NOMO-1 (cell line): Measurements from ENCODE around the gene BLMH.

ENCODE experiments used
- DNase-seq, 2 experiments: peaks; one replicate each; lab custom pipeline; 2025; ENCODE audit not compliant: unreplicated experiment in 2 of 2; lab: John Stamatoyannopoulos, UW

Gene BLMH

DNA sequence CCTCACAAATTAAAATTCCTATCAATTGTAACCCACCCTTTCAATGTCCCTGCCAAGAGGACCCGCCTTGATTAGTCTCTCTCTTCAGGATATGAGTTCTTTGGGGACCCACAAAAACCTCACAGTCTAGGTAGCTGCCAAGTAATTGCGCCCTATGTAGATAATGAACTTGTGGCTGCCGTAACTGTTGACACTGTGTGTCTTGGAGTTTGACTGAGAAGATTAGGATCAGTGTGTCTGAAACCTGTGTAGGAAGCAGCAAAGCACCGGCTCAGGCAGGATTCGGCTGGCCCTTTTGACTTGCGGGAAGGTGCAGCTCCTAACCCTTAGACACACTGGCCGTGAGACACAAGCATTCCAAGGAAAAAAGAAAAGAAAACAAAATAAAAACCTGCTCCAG lies 38.4 kb downstream of the BLMH start:
- no peak for DNase-seq

DNA sequence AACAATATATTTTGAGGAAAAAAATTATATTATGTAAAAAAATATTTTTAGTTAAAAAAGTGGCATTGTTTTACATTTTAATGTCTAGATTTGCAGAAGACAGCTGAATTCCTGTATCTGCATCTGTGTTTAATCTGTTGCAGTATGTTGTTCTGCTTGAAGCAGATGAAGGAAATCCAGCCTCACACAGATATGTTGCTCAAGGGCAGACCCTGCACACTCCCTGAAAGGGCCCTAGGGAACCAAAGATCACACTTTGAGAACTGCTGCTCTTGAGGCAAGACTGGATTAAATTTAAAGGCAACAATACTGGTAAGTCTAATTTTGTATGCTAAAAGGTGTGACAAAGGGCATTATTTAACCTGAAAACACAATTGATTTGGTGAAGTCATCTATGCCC lies 39.8 kb downstream of the BLMH start:
- no peak for DNase-seq

DNA sequence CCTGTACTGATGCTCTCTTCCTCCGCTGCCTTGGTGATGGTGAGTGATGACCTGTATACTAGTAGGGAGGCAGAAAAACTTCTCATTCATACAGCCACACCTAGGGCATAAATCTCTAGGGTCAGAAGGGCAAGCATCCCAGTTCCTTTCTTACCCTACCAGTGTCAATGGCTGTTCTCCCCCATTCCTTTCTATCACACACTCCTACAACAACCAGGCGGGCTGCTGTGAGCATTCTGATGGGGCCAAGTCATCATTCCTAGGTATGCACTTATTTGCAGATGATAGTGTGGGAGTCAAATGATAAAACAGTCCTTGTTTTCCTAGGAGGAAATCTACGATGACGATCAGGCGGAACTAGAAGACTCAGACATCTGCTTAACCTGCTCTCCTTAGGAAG lies 42.3 kb downstream of the BLMH start:
- no peak for DNase-seq

DNA sequence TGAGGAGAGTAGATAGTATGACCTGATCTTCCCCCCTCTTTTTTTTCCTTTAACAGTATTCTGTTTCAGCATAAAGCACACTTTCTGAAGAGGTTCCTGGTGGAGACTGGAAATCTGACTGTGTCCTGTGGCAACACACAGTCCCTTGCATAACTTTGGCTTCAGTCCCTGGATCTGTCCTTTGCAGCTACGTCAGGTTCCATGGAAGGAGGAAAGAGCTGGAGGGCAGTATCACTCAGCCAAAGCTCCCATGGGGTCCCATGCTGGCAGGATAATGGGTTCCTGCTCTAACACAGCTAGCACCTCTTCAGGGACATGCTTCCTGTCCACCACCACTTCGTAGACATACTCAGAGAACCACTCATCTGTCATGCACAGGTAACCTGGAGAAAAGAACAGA lies 43.0 kb downstream of the BLMH start:
- no peak for DNase-seq

DNA sequence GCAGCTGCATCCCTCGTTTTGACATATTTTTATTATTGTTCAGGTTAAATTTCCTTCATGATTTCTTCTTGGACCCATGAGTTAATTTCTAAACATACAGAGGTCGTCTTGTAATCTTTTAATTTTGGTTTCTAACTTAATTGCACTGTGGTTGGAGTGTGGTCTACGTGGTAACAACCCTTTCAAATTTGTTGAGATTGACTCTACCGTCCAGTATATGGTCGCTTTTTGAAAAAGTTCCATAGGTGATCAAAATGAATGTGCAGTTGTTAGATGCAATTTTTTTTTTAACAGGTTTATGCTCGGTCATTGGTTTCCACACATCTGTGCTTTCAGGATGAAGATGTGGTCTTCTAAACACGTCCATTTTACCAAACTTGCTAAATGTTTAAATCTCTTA lies 45.3 kb downstream of the BLMH start:
- no peak for DNase-seq

DNA sequence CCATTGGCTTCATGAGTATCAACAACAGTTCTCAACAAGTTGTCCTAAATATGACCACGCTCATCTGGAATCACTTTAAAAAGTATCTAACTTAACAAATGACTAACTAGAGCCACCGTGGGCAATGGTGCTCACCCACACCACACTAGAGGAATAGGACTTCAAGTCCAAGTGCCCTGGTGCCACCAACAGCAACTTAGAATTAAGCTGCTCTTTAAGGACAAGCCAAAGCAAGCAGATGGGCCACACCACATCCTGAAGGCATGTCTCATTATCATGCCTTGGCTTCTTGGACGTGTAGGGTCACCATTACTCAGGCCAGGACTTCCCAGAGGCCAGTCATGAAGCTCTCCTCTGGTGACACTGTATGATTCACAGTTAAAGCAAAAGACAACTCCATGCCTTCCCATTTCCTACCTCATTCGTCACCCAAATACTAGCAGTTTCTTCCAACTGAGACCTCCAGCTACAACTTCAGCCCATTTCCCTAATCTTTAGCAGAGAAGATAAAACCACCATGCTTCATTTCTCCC lies 46.8 kb downstream of the BLMH start:
- DNase-seq: no peak

DNA sequence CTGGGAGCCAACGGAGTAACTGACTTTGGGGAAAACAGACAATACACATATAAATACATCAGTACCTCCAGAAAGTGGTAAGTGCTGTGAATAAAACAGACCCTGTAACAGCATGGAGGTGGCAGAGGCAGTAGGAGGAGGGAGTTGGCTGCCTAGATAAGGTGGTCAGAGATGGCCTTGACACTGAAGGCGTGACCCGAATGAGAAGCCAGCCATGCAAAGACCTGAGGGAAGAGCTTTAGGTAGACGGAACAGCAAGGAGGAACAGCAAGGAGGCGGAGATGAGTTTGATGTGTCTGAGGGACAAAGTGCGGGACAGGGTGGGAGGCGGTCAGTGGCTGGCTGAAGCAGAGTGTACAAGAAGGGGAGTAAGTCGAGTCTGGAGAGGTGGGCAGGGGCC lies 48.2 kb downstream of the BLMH start:
- DNase-seq: no peak

DNA sequence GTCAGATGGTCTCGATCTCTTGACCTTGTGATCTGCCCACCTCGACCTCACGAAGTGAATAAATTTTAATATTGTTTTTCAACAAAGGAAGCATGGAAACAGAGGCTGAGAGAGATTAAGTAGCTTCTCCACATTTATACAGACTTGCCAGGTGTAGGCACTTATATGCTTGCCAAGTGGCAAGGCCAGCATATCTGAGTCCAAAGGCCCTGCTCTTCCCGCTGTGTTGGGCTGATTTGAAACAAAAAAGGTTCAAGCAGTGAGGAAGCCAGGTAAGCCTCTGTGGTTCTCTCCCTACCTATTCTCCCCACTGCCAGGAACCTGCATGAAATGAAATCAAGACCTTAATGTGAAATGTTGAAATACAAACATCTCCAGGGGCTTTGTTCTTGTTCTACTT lies 48.7 kb downstream of the BLMH start:
- no peak for DNase-seq

DNA sequence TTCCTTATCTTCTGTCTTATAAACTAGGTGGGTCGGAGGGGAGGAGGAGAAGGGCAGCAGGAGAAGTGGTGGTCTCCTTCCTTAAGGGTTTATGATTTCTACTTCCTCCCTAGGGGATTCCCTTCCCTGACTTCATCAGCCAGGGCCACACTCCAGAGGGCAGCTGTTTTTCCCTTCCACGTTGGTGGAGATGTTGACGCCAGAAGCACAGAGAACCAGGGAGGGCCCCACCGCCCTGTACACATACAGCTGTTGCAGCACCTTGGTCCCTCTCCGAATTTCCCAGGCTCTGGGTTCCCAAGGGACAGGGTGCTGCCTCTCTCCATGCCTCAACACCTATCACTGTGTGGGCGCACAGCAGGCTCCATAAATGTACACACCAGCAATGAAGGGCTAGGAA lies 50.7 kb downstream of the BLMH start:
- DNase-seq: no peak

DNA sequence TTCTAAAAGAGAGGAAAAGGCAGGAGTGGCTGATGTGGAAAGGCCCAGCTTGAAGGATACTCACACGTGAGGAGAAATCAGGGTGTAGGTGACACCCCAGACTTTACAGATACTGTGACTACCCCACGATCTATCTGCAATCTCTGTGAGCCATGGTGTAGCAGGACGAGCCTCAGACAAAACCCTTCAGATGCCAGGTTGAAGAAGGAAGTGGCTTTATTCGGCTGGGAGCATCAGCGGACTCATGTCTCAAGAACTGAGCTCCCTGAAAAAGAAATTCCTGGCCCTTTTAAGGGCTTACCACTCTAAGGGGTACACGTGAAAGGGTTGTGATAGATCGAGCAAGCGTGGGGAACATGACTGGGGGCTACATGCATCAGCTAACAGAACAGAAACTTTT lies 51.6 kb downstream of the BLMH start:
- no peak for DNase-seq

DNA sequence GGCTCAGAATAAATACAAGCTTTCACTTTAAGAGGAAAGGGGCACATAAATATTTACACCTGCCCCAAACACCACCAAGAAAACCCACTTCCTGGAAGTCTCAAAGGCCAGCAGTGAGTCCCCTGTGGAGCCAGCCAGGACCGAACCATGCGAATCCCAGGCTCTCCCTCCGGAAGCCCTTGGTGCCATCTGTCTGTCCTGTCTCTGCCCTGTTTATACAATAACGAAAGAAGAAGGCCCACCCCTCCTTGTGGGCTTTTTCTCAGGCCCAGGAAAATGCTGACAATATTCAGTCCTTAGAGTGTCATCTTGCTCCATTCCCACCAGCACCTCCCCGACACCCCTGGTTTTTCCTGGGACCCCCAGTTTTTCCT lies 52.7 kb downstream of the BLMH start:
- DNase-seq: no peak

DNA sequence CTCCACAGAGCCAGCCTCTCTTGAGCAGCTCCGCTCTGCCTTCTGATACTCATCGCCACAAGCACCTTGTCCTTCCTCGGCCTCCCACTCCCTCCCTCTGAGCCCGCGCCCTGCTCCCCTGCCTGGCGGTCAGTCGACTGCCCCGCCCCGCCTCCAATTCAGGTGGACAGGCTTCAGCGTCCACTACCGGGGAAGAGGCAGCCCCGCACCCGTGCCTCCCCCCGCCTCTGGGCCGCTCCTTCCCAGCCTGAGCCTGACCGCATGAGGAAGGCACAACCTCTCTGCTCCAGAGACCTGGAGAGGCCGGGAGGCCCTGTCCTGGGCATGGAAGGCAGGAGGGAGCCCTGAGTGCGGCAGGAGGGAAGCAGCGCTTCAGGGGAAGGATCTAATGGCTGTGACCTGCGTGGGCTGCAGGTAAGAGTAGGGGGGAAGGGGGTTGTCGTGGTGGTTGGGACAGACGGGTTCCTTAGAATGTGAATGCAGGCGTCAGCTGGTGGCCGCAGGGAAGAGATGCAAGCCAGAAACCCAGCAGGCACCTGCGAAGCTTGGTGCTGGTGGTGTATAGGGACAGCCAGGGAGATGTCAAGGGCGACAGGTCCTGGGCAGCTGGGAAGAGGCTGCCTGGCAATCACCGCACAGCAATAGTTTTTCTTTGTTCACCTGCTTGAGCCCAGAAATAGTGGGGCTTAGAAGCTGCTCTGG lies 53.2 kb downstream of the BLMH start:
- DNase-seq: no peak

DNA sequence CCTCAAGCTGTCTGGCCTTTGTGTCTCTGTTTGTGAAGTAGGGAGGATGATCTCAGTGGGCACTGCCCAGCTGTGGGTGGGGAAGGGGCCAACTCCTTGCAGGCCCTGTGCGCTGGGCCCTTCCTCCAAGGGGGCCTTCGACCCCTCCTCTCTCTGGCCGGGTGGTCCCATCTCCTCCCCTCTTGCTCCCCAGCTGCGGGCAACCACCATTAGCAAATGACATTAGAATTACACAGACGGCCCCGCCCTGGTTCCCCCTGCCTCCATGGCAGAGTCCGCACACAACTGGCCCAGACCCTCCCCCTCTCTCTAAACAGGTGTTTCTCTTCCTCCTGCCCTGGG lies 53.8 kb downstream of the BLMH start:
- no peak for DNase-seq

DNA sequence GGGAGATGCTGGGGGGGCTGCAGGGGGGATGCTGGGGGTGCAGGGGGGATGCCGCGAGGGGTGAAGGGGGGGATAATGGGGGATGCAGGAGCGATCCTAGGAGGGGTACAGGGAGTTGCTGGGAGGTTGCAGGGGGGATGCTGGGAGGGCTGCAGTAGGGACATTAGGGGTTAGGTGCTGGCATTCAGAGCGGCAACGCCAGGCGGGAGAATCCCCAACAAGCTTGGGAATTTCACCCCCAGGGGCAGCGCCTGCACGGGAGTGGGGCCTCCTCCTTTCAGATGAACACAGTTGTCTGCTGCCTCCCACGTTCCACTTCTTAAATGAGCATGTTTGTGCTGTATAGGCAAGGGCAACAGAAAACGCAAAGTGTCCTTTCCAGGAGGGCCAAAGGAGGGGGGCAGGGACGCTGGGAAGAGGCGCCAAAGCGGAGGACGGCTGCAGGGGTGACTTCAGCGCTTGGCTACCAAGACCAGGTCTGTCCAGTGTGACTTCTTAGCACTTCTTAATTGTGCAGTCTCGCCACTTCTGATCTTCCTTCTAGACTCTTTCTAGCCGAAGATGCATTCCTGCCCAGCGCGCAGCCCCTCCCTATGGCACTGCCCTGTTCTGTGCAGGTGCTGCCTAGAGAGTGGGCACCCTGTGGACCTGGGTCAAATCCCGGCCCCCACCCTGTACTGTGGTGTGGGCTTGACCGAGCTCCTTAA lies 54.3 kb downstream of the BLMH start:
- DNase-seq: no peak

DNA sequence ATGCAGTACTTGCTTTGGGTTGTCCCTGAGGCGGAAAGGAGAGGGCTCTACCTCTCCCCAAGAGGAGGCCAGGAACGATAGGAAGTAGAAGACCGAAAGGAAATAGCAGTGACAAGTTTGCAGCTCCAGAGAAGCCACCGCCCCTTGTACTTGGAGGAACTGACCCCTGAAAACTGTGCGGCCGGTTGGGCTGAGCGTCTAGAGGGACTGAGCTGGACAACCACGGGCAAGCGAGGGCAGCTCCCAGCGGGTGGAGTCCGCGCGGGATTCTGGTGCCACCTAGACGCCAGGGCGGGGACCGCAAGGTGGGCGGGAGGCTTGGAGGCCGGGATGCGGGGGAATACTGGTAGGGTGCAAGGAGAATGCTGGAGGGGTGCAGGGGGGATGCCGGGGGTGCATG lies 55.0 kb downstream of the BLMH start:
- peak in 1 of 2 experiments; percentile 9 for DNase-seq

DNA sequence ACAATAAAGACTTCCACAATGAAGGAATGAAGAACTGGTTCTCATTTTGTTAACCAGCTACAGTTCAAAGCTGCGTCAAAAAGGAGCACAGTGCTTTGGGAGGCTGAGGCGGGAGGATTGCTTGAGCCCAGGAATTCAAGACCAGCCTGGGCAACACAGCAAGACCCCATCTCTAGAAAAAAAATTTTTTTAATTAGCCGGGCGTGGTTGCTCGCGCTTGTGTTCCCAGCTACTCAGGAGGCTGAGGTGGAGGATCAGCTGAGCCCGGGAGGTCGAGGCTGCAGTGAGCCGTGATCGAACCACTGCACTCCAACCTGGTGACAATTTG lies 55.5 kb downstream of the BLMH start:
- no peak for DNase-seq

DNA sequence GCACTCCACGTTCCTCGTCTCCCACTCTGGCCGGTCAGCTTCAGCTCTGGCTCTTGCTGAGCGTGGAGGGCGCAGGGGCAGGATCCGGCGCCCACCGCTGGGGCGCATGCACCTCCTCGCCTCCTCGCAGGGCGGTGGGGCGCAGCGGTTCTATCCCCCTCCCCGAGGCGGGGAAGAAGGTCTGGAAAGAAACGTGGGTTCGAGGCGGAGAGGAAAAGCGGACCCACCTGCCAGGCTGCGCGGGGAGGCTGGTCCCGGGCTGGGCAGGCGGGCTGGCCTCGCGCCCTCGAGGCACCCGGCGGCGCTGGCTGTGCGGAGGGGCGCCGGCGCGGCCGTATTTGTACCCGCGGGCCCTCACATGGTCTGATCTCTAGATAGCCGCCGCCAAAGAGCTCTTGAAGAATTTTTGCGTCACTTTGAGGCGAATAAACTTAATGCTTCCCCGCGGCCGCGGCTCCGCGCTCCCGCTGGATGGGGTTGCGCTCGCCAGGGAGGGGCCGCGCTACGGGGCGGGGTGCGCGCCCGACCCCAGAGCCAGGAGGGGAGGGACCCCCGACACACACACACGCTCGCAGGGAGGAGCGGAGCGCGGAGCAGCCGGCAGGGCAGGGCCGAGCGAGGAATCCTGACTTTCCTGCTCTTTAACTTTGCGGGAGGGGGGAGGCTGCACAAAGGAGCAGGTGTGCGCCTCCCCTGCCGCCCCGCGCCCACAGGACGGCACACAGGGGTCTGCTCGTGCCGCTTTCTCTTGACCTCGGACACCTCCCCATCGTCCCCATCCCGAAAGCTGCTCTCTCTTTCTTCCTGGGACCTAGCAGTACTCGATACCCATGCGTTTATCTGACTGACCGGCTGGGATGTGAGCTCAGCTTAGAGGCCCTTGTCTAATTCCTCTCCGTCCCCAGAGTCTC lies 56.1 kb downstream of the BLMH start, which contains the start of gene SLC6A4:
TSS of gene SLC6A4 (minus strand) at position 312 of the 911 bp plus-strand sequence. CDS start 13,739 bp downstream, outside the sequence.
- no peak for DNase-seq

DNA sequence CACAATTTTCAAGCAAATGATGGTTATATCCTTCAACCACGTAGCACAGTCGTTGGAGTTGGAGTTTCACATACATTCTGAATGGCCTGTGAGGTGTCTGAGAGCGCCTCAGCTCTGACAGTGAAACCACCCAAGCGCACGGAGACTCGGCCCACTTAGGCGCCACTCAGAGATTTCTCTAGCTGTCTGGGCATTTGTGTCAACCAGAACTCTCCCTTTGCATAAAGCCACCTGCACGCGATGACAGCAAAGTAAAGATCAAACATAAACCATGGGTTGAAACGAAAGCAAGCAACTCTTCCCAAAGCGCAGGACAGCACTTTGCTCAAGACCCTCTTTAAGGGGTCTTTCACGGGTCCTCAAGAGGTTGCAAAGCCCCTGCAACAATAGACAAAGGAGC lies 56.8 kb downstream of the BLMH start:
- DNase-seq: no peak

DNA sequence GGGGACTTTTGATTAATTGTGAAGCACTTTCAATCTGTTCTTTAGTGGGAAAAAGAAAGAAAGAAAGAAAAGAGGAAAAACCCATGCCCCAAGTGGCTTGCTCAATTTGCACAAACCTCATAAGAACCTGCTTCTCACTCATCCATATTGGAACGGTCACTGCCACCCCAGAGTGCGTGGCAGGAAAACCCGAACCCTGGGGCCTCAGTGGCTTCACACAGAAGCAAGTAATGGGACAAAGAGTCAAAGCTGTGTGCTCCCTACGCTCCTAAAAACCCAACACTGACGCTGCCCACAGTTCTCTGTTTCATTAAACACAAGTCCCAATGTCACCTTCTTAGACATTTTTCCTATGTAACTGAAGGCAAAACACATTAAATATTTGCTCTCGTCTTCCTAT lies 57.4 kb downstream of the BLMH start:
- no peak for DNase-seq

DNA sequence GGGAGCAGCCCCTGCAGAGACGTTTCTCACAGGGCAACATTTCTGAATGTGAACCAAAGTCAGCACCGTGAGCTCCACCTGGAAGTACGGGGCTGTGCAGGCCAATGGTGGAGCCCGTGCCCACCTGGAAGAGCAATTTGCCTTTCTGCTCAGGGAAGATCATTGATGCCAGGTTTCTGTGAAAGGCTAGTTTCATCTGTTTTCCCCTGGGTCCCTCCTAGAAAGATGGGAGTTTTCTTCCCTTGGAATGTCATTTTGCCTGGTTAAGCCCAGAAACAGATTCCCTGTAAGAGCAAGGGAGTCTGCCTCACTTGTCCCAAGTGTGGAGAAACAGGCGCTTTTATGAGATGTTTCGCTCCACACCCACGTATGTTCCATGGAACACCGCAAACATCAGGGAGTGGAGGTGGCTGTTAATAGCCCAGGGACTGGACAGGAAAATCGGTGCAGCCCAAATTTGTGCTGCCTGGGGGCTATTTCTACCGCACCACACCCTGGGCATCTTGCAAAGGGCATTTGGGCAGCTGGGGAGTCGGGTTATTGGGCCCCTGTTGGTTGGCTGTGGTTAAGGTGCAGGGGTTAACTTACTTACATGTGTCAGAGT lies 58.8 kb downstream of the BLMH start:
- no peak for DNase-seq
